ENCODE results near the gene DNTTIP2. TPM values are rescaled to one million over a fixed set of nuclear protein-coding genes. Genes with fewer than 3 reads are reported as not detected.

The DNTTIP2 gene
- polyA plus RNA-seq, 1 donor from 2014 or later: 43.8 TPM

DNA sequence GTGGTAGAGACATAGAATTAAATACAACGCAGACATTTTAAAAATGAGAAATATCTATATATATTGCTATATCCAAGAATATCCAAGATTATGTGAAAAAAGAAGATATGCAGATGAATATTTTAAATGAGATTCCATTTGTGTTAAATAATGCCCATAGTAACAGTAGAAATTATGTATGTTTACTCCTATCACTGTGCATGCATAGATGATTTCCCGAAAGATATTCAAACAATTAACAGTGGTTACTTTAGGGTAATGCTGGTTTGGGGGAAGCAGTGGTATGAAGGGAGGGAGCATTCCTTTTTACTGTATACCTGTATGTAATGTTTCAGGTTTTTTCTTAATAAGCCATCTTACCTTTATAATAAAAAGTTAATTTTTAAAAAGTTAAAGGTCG lies 25.1 kb downstream of the DNTTIP2 start:
- no peak overlapping the region for H3K4me3 ChIP-seq (ENCODE audit: low read length)
- TF ChIP-seq POLR2AphosphoS5 (IDR thresholded peaks at IDR 0.05) (no peak), RAD21 (conservative IDR thresholded peaks at IDR 0.05) (no peak), SMC3 (conservative IDR thresholded peaks at IDR 0.05; ENCODE audit: poor library complexity) (no peak), EZH2 (IDR thresholded peaks at IDR 0.05; ENCODE audit: borderline replicate concordance, insufficient read depth, low read length, poor library complexity, severe bottlenecking) (no peak), EP300 (conservative IDR thresholded peaks at IDR 0.05; ENCODE audit: poor library complexity, severe bottlenecking) (no peak), MXI1 (conservative IDR thresholded peaks at IDR 0.05; ENCODE audit: poor library complexity, severe bottlenecking) (no peak), TAF1 (IDR thresholded peaks at IDR 0.05; ENCODE audit: low read depth) (no peak)
- TF ChIP-seq, protein P1, sequence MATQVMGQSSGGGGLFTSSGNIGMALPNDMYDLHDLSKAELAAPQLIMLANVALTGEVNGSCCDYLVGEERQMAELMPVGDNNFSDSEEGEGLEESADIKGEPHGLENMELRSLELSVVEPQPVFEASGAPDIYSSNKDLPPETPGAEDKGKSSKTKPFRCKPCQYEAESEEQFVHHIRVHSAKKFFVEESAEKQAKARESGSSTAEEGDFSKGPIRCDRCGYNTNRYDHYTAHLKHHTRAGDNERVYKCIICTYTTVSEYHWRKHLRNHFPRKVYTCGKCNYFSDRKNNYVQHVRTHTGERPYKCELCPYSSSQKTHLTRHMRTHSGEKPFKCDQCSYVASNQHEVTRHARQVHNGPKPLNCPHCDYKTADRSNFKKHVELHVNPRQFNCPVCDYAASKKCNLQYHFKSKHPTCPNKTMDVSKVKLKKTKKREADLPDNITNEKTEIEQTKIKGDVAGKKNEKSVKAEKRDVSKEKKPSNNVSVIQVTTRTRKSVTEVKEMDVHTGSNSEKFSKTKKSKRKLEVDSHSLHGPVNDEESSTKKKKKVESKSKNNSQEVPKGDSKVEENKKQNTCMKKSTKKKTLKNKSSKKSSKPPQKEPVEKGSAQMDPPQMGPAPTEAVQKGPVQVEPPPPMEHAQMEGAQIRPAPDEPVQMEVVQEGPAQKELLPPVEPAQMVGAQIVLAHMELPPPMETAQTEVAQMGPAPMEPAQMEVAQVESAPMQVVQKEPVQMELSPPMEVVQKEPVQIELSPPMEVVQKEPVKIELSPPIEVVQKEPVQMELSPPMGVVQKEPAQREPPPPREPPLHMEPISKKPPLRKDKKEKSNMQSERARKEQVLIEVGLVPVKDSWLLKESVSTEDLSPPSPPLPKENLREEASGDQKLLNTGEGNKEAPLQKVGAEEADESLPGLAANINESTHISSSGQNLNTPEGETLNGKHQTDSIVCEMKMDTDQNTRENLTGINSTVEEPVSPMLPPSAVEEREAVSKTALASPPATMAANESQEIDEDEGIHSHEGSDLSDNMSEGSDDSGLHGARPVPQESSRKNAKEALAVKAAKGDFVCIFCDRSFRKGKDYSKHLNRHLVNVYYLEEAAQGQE (IDR thresholded peaks at IDR 0.05; ENCODE audit: borderline replicate concordance): no peak
- TF ChIP-seq, protein P2, sequence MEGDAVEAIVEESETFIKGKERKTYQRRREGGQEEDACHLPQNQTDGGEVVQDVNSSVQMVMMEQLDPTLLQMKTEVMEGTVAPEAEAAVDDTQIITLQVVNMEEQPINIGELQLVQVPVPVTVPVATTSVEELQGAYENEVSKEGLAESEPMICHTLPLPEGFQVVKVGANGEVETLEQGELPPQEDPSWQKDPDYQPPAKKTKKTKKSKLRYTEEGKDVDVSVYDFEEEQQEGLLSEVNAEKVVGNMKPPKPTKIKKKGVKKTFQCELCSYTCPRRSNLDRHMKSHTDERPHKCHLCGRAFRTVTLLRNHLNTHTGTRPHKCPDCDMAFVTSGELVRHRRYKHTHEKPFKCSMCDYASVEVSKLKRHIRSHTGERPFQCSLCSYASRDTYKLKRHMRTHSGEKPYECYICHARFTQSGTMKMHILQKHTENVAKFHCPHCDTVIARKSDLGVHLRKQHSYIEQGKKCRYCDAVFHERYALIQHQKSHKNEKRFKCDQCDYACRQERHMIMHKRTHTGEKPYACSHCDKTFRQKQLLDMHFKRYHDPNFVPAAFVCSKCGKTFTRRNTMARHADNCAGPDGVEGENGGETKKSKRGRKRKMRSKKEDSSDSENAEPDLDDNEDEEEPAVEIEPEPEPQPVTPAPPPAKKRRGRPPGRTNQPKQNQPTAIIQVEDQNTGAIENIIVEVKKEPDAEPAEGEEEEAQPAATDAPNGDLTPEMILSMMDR (IDR thresholded peaks at IDR 0.05; ENCODE audit: poor library complexity, severe bottlenecking): no peak
- no peak overlapping the region for H3K27ac ChIP-seq (ENCODE audit: low read length)
- no peaks in the 10 kb centered on the region for H3K27me3 ChIP-seq (ENCODE audit: insufficient read depth, low read depth, low read length)
- H3K9me3 ChIP-seq (ENCODE audit: low read length): no peaks in the 10 kb centered on the region
- H3K9me2 ChIP-seq (ENCODE audit: insufficient read depth, low read length): no peaks in the 10 kb centered on the region
- H4K20me1 ChIP-seq (ENCODE audit: insufficient read depth): no peaks in the 10 kb centered on the region
- H3K4me2 ChIP-seq (ENCODE audit: low read length): no peak overlapping the region
- no peak overlapping the region for H2AFZ ChIP-seq (ENCODE audit: low read depth, low read length)
- H3K79me2 ChIP-seq (replicated peaks; ENCODE audit: insufficient read depth, low read length): no peaks in the 10 kb centered on the region
- H3K36me3 ChIP-seq (ENCODE audit: insufficient read depth, low read length): no peaks in the 10 kb centered on the region
- H3F3A ChIP-seq (ENCODE audit: insufficient read depth, low read length, poor library complexity, severe bottlenecking): no peaks in the 10 kb centered on the region
- no peak overlapping the region for H3K9ac ChIP-seq (ENCODE audit: low read length)

DNA sequence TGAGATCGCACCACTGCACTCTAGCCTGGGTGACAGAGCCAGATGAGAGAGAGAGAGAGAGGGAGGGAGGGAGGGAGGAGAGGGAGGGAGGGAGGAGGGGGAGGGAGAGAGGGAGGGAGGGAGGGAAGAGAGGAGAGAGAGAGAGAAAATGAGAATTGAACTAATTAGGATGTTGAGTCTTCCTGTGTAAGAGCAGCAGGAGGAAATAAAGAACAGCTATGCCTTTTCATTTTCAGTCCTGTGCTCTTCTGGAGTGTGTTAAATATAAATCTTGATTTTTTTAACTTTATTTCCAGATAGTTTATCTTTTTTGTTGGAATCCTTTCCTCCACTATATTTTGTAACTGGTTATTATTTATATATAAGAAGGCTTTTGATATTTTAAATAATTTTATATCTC lies 27.1 kb downstream of the DNTTIP2 start:
- Histone ChIP-seq H2AFZ (ENCODE audit: low read depth, low read length) (no peak overlapping the region), H3K79me2 (replicated peaks; ENCODE audit: insufficient read depth, low read length) (no peaks in the 10 kb centered on the region), H3K36me3 (ENCODE audit: insufficient read depth, low read length) (no peaks in the 10 kb centered on the region), H3K9ac (ENCODE audit: low read length) (no peak overlapping the region), H4K20me1 (ENCODE audit: insufficient read depth) (no peaks in the 10 kb centered on the region), H3K9me2 (ENCODE audit: insufficient read depth, low read length) (no peaks in the 10 kb centered on the region), H3K27ac (ENCODE audit: low read length) (no peak overlapping the region), H3K4me3 (ENCODE audit: low read length) (no peak overlapping the region), H3K4me2 (ENCODE audit: low read length) (no peak overlapping the region), H3F3A (ENCODE audit: insufficient read depth, low read length, poor library complexity, severe bottlenecking) (peaks cover 8% of the 10 kb centered on the region), H3K9me3 (ENCODE audit: low read length) (no peaks in the 10 kb centered on the region), H3K27me3 (ENCODE audit: insufficient read depth, low read depth, low read length) (no peaks in the 10 kb centered on the region)
- TF ChIP-seq POLR2AphosphoS5 (IDR thresholded peaks at IDR 0.05) (no peak), RAD21 (conservative IDR thresholded peaks at IDR 0.05) (no peak), EZH2 (IDR thresholded peaks at IDR 0.05; ENCODE audit: borderline replicate concordance, insufficient read depth, low read length, poor library complexity, severe bottlenecking) (no peak), SMC3 (conservative IDR thresholded peaks at IDR 0.05; ENCODE audit: poor library complexity) (no peak)

Data from neural cell (in vitro differentiated cells).